Esophagus squamous epithelium (tissue), 4 donors: ENCODE data around the gene PHAX.

Experiments
- POLR2A ChIP-seq, 4 donors: fragments of 450-650 bp; IDR thresholded peaks; one replicate each; pipeline ENCODE4 v1.6.1; 2017; ENCODE audit warnings: antibody characterized with exemption in 4 of 4, mild to moderate bottlenecking in 4 of 4, moderate library complexity in 3 of 4
- TF ChIP-seq, protein P1 (sequence below), 6 experiments: fragments of 450-650 bp in 4 of 6; fragments of 200-600 bp in 2 of 6; sonication (generic) in 2 of 6; IDR thresholded peaks; one replicate each; pipeline ENCODE4 v1.5.1; 2016 to 2019; ENCODE audit warnings: antibody characterized with exemption in 6 of 6, mild to moderate bottlenecking in 4 of 6, moderate library complexity in 4 of 6

- TF ChIP-seq, protein P1, sequence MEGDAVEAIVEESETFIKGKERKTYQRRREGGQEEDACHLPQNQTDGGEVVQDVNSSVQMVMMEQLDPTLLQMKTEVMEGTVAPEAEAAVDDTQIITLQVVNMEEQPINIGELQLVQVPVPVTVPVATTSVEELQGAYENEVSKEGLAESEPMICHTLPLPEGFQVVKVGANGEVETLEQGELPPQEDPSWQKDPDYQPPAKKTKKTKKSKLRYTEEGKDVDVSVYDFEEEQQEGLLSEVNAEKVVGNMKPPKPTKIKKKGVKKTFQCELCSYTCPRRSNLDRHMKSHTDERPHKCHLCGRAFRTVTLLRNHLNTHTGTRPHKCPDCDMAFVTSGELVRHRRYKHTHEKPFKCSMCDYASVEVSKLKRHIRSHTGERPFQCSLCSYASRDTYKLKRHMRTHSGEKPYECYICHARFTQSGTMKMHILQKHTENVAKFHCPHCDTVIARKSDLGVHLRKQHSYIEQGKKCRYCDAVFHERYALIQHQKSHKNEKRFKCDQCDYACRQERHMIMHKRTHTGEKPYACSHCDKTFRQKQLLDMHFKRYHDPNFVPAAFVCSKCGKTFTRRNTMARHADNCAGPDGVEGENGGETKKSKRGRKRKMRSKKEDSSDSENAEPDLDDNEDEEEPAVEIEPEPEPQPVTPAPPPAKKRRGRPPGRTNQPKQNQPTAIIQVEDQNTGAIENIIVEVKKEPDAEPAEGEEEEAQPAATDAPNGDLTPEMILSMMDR (IDR thresholded peaks at IDR 0.05): no peak
- no peak for TF ChIP-seq POLR2A (IDR thresholded peaks at IDR 0.05)
Measured at GRCh38 chr5:126628102-126628501, 27.4 kb downstream of the PHAX start.
